Left lobe of liver (tissue), 2 donors: ENCODE measurements around the gene TBC1D8. TPM values are rescaled to one million over a fixed set of nuclear protein-coding genes. Genes with fewer than 3 reads are reported as not detected.

Experiments
- ATAC-seq: fragments of 200-7000 bp; cut with Tn5 transposase; one replicate; pipeline ENCODE4 v1.9.1; 2020; ENCODE audit warnings: mild to moderate bottlenecking, moderate library complexity
- DNase-seq: peaks from one replicate; pipeline ENCODE4 v3.0.0-alpha.2; 2020; ENCODE audit warnings: low spot score
- total RNA-seq: library from RNA; stranded (reverse); gene quantifications from one replicate; pipeline ENCODE4 v1.2.1, GENCODE V29; 2021
- donor health status: DM: no; HTN: no; CAD: no; lungs with moderate emphysema.
- donor health status: DM: no; HTN: yes; CAD: no.

Gene TBC1D8
- total RNA-seq, 1 donor from 2014 or later = 23.7 TPM

DNA sequence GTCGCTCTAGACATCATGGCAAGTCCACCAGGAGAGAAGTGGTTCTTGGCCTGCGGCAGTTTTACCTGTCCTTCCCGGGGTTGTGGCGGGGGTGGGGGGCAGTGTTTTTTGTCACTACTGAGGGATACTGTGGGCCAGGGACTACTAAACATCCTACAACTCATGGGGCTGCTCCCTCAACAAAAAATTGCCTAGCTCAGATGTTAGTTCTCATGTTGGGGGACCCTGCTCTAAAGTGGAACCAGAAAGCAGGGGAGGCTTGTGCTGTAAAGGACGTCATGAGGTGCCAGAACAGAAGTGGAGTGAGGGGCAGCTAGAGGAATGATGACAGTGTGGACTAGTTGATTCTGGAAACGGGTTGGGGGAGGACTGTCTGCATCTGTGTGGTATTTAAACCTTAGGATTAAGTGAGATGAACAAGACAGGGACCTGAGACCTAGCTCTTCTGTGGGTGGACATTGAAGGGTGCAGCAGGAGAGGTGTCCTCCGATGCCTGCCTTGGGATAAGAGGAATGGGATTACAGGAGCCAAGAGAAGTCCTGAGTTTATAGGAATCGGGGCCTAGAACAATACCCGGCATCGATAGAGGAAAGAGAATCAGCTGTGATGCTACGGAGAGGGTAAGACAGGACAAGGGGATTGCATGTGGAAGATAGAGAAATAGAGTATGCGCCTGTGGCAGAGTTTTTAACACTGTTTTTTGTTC lies 146.4 kb downstream of the TBC1D8 start:
- no peak for ATAC-seq
- no peak for DNase-seq

DNA sequence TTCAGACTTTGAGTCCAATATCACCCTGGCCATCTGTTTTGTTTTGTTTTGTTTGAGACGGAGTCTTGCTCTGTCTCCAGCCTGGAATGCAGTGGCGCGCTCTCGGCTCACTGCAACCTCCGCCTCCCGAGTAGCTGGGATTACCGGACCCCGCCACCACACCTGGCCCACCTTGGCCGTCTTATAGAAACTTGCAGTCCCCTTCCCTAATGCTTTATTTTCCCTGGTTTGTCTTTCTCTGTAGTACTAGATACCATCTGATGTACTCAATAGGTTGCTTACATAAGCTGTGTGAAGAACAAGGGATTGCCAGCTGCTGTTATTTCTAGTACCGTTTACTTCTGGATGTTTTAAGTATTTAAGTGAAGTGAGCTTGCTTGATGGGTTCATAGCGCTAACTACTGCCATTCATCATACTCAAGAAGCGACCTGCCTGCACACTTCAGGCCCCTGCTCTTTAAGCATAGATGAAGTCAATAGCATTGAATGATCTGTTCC lies 147.9 kb downstream of the TBC1D8 start:
- ATAC-seq = no peak
- no peak for DNase-seq

DNA sequence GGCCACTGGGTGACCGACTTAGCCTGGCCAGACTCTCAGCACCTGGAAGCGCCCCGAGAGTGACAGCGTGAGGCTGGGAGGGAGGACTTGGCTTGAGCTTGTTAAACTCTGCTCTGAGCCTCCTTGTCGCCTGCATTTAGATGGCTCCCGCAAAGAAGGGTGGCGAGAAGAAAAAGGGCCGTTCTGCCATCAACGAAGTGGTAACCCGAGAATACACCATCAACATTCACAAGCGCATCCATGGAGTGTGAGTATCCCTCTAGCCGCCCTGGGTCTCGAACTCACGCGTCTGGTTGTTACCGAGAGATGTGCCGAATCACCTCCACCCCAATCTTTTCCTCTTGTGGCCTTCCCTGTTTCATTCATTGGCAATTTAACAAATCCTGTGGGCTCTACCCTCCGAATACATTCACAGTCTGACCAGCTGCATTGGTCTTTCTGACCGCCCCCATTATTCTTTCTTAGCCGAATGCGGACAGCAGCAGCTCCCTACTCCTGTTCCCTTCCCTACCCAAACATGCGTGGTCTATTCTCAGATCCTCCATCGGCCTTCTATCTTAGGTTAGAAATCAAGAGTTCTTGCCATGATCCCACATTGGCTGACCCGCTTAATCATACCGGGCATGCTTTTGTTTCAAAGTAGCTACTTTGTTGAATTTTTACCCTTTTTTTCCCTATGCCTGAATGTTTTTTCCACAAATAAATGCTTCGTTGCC lies 148.5 kb downstream of the TBC1D8 start:
- ATAC-seq = peak; percentile 1
- no peak for DNase-seq

DNA sequence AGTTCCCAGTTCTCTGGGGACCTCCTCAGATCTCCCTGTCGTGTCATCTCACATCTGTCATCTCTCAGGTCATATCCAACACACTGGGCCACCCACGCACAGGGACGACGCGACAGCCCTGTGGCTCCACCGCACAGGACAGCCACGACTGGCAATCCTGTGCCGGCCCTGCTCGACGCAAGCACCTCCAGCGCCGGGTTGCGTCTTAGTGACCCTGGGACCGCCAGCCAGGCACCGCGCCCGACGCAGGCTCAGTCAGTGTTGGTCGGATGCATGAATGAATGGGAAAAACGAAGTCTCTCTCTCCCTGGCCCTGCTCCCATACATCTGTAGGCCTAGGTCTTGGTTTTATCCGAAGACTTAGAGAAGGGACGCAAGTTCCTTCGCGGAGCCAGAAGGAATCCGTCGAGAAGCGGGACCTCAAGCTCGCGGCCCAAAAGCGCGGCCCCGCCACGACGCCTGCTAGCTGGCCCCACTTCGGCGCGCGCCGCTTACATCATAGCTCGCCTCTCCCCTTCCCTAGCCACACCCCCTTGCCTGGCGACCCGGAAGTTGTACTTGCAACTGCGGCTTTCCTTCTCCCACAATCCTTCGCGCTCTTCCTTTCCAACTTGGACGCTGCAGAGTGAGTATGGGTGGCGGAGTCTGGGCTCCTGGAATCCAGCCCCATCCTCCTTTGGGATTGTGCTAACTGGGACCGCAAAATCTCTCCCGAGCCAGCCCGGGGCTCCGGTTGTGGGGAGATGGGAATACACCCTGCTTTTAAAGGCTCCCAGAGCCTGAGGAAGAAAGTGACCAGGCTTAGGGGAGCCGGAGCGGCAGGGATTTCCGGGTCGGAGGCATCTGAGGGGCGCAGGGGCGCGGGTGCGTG lies 149.3 kb downstream of the TBC1D8 start, which contains the start of gene RPL31:
TSS of gene RPL31 (plus strand) at position 599 of the 871 bp plus-strand sequence. CDS start 413 bp downstream, outside the sequence.
- ATAC-seq = peak; percentile 90
- DNase-seq = peak; percentile 97

DNA sequence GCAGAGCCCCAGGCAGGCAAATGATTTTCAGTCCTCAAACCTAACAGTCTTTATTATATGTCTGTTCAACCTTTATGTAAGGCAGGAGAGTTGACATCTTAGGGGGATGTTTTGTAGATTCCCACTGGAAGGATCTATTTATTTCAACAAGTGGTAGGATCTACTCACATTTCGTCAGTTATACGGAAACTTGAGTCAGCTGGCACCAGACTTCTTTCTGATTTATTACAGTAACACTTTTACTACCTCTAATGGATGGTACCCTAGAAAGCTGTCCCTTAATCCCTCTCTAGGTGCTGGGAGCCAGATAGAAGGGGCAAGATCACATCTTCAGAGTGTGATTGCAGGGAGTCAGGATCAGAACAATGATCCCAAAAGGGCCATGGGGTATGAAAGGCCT lies 151.2 kb downstream of the TBC1D8 start:
- no peak for ATAC-seq
- DNase-seq = no peak

DNA sequence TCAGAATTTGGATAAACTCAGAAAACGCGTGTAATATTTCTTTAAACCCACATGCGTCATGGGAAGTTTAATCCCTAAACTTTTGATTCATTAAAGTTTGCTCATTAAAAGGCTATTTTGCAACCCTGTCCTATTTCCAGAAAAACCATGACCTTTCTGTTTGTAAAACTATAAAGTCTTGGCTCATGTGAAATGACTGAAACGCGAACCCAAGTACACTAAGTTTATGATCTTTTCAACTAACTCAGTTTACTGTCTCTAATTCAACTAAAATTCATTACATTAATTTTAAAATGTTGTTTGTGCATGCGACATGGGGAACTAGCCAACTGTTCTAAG lies 153.0 kb downstream of the TBC1D8 start:
- DNase-seq (no peak), ATAC-seq (peak; percentile 6)

DNA sequence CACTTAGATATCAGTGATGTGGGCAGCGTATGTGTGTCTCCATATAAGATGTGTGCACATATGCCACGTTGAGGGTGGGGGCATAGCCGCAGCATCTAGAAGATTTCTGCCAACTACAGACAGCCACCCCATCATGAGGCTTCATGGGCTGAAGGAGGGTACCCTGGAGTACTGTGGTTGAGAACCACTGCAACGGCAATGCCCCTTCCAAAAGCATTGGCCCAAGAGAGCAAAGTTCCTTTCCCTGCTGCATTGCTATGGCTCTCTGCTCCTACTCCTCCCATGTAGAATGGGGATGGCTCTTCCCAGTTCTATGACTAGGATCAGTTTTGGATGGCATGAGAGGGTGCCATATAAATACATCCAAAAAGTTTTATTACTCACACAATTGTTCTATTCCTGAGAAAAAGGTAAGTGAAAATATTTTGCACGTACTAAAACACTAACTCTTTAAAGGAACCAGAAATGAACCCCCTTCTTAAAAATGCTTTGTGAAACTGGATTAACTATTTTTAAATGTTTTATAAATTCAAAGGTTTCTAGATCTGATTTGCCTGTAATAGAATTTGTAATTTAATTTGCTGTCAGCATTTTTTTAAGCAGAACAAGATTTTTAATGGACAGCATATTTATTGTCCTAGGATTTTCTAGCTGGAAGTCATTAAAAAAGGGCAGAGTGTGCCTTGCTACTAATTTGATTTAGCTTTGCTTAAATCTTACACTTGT lies 153.5 kb downstream of the TBC1D8 start:
- no peak for DNase-seq
- ATAC-seq = peak; percentile 30

DNA sequence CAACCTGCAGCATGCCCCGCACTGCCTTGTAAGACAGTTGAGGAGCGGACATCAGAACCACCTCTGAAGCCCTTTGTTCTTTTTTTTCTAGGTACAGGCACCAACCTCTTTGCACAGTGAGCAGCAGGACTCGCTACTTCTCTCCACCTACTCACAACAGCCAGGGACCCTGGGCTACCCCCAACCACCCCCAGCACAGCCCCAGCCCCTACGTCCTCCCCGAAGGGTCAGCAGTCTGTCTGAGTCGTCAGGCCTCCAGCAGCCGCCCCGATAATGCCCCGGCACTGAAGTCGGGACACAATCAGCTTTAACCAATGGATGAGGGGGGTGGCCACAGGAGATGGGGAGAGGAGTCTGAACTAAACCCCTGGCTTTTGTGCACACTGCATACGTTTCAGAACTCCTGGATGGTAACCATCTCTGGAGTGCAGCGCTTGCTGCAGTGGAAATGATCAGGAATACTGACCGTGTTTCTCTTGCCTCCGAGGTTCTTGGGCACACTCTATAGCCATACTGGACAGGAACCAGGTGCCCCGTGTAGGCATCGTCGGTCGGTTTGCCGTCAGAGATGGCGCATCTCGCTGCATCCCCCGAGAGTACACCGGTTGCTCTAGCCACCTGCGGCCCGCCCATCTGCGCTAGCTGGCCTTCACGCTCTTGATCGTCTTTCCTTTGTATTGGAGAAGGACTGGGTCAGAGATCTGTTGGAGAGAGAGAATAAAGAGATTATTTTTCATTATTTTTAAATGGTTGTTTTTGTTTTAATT lies 155.7 kb downstream of the TBC1D8 start:
- DNase-seq = no peak

DNA sequence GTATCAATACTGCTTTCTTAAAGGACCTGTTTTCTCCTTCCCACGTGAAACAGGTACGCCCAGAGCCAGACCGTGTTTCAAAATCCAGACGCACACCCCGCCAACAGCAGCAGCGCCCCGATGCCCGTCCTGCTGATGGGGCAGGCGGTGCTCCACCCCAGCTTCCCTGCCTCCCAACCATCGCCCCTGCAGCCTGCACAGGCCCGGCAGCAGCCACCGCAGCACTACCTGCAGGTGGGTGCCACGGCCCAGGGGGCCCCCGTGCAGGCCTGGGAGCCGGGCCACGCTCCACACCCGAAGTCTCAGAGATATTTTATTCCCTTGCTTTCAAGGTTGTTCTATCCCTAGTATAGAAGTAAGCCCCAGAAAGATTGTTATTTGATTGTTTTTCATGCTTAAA lies 157.9 kb downstream of the TBC1D8 start:
- ATAC-seq = no peak
- no peak for DNase-seq

More for the DNA sequence above, 155.7 kb downstream of the TBC1D8 start:
- no peak for ATAC-seq

DNA sequence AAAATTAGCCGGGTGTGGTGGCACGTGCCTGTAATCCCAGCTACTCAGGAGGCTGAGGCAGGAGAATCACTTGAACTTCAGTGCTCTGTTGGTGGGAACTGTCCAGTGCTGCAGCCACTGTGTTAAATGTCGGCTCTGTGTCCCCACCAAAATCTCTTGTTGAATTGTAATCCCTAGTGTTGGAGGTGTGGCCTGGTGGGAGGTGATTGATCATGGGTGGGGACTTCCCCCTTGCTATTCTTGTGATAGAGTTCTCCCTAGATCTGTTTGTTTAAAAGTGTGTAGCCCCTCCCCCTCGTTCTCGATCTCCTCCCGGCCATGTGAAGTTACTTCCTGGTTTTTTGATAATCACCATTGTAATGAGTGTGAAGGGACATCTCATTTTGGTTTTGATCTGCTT lies 158.9 kb downstream of the TBC1D8 start:
- ATAC-seq (no peak), DNase-seq (no peak)

DNA sequence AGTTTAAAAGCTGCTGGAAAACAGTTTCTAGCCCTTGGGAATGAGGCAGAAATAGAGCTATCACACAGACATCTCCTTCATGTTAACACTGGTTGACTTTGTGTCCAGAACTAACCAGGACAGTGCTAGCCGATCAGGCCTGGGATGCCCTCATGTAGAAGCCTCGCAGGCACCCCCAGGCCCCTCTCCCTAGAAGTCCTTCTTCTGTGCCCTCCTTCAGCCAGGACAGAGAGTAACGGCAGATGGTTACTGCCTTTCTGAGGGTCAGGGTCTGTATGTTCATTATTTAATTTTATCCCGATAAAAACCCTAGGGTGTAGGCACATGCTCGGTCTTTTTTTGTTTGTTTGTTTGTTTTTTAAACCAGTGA lies 159.8 kb downstream of the TBC1D8 start:
- DNase-seq = no peak
- no peak for ATAC-seq

DNA sequence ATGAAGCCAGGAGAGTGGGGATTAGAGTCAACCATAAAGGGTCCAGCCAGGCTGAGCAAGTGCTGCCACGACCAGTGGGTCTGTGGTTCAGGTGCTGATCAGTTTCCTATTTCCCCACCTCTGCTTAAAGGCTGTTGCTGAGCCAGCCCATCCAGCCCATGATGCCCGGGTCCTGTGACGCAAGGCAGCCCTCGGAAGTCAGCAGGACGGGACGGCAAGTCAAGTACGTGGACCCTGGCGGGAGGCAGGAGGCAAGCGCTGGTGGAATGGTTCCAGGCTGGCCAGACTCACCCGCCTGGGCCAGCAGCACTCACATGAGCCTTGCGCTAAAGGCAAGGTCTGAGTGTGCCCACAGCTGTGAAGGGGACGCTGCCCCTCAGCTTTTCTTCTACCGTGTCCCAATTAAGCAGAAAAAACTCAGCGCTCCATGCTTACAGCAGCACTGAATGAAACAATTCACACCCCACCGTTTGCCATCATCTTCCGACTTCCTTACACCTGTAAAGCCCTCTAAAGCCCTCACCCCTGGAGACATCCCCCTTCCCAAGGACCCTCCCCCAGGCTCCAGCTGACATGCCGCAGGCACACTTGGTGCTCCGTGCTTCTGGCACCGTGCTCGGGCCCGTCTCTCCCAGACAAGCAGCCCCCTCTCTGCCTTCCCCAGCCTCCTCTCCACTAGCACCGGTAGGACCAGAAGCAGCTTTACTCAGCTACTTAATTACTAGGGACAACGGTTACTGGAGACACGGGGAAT lies 160.4 kb downstream of the TBC1D8 start:
- DNase-seq (no peak), ATAC-seq (no peak)

DNA sequence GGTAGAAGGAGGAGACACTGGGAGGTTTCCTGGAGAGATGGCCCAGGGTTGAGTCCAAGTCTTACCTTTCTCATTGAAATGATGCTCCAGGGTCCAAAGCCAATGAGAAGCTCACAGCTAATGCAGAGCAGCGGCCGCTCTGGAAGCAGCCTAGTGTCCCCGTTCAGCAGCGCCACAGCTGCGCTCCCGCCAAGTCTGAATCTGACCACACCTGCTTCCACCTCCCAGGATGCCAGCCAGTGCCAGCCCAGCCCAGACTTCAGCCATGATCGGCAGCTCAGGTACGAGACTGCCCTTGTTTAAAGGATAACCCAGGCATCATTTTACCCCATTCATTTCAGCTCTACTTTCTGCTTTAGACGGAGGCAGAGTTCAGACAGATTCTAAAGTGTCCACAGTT lies 161.0 kb downstream of the TBC1D8 start:
- DNase-seq (no peak), ATAC-seq (no peak)

DNA sequence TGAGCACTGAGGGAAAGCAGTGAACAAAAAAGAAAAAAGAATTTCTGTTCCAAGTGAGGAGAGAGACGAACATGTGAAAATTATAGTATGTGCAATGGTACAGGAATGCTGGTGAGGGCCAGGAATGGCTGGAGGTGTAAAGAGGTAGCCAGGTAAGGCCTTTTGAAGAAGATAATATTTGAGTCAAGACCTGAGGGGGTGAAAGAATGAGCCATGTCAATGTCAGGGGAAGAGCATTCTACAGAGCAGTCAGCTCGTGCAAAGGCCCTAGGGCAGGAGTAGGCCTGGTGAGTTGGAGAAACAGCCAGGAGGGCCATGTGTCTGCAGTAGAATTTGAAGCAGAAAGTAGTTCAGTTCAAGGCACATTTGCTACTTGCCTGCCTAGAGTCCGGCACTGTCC lies 161.5 kb downstream of the TBC1D8 start:
- no peak for DNase-seq
- no peak for ATAC-seq

DNA sequence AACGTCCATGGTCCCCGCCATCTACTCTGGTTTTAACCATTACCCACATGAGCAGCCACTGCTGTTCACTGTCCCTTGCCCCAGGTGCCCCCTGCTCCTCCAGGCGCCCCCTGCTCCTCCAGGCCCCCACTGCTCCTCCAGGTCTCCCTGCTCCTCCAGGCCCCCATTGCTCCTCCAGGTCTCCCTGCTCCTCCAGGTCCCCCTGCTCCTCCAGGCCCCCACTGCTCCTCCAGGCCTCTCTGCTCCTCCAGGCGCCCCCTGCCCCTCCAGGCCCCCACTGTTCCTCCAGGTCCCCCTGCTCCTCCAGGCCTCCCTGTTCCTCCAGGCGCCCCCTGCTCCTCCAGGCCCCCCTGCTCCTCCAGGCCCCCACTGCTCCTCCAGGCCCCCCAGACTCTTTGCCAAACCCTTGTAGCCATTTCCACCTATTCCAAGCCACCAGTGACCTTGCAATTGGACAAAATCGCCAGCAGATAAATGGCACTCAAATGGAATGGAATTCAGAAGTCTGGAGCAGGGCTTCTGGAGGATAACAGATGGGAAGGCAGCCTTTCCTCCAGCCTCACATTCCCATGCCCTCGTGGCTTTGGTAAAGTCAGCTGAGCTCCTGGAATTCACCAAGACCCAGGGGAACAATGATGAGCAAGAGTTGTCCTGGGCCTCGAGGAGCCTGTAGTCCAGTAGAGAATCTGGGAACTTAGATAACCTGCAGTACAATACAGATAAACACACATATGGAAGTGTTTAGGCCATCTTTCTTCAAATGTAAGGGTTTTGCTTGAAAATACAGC lies 162.4 kb downstream of the TBC1D8 start:
- DNase-seq = no peak
- ATAC-seq = no peak

DNA sequence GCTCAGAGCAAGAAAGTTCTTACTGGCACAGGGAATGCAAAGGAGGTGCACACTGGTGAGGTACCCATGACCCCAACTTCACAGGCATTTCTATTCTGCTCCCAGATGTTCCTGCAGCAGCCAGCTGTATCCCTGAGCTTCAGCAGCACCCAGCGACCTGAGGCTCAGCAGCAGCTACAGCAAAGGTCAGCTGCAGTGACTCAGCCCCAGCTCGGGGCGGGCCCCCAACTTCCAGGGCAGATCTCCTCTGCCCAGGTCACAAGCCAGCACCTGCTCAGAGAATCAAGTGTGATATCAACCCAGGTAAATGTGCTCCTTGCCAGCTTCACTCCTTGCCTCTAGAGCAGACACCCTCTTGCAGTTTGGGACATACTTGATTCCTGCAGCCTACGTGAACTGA lies 163.2 kb downstream of the TBC1D8 start:
- no peak for DNase-seq
- no peak for ATAC-seq

DNA sequence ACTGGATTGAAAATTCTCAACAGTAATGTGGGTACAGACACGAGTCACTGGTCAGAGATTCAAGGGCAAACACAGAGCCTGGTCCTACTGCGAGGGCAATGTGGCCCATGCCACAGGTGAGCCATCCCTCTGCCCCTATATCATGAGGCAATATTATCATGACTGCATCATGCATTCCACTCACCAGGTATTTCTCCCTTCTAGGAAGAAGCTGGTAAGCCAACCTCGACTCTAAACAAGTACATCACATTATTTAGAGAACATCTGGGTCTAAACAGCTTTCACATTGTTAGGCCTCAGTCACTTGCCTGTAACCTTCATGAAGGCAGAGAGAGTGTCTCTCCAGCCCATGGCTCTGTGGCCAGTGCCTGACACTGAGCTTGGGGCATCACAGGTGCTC lies 163.6 kb downstream of the TBC1D8 start:
- DNase-seq = no peak
- no peak for ATAC-seq

DNA sequence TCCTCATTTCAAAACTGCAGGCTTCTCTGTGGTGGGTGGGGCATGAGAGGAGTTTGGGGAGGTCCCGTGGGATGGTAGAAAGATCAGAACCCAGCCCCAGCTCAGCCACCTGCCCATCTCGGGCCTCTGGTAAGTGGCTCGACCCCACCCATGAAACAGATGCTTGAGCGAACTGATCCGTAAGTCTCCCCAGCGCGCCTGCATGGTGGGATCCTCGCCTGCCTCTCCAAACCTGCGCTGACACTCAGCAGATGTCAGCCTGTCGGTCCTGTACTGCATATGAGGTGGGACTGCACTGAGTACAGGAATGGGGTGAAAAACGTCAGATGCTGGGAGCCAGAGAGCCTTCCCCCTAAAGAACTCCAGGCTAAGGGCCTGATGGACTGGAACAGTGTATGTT lies 165.0 kb downstream of the TBC1D8 start:
- DNase-seq = no peak
- no peak for ATAC-seq

DNA sequence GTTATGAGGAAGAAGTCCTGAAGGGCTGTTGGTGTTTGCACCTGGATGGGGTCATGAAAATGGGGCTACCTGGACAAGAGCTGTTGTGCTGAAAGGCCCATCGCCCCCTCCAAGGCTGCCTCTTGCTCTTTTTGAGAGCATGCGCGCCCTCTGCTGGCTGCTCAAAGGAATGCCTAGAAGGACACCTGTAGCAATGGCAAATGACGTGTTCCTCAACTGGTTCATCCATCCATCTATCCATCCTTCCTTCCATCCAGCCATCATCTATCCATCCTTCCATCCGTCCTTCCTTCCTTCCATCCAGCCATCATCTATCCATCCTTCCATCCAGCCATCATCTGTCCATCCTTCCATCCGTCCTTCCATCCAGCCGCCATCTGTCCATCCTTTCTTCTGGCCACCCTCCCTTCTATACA lies 166.3 kb downstream of the TBC1D8 start:
- ATAC-seq (peak; percentile 88), DNase-seq (peak; percentile 72)
